Uterus (tissue), 4 donors: ENCODE measurements around the gene CMC2. TPM values are rescaled to one million over a fixed set of nuclear protein-coding genes. Genes with fewer than 3 reads are reported as not detected.

Experiments used
- DNase-seq, 2 donors: peaks; one replicate each; pipeline ENCODE4 v3.0.0-alpha.2; 2019 to 2020
- H3K27ac ChIP-seq, 2 donors: fragments of 200-600 bp; sonication (generic); 1 replicate in 1 of 2; 2 replicates in 1 of 2; pipeline ENCODE4 v1.5.1; 2016 to 2018
- H3K27me3 ChIP-seq, 2 donors: fragments of 200-600 bp; sonication (generic); one replicate each; pipeline ENCODE4 v1.5.1; 2018 to 2019; ENCODE audit warnings: control low read depth in 1 of 2
- H3K36me3 ChIP-seq, 2 donors: fragments of 200-600 bp; sonication (generic); one replicate each; pipeline ENCODE4 v1.5.1; 2019; ENCODE audit warnings: control low read depth in 1 of 2
- H3K4me1 ChIP-seq, 2 donors: fragments of 200-600 bp; sonication (generic); one replicate each; pipeline ENCODE4 v1.5.1; 2018 to 2019; ENCODE audit warnings: control low read depth in 1 of 2
- H3K4me3 ChIP-seq, 2 donors: fragments of 200-600 bp; sonication (generic); 1 replicate in 1 of 2; 2 replicates in 1 of 2; pipeline ENCODE4 v1.5.1; 2018 to 2019; ENCODE audit warnings: mild to moderate bottlenecking in 1 of 2
- H3K9me3 ChIP-seq, 2 donors: fragments of 200-600 bp; sonication (generic); one replicate each; pipeline ENCODE4 v1.5.1; 2019; ENCODE audit warnings: control low read depth in 1 of 2
- CTCF ChIP-seq, 4 experiments: fragments of 200-600 bp in 2 of 4; fragments of 450-650 bp in 2 of 4; sonication (generic) in 2 of 4; IDR thresholded peaks; one replicate each; pipeline ENCODE4 v1.5.1; 2016 to 2019; ENCODE audit warnings: antibody characterized with exemption in 4 of 4, mild to moderate bottlenecking in 2 of 4, moderate library complexity in 1 of 4
- POLR2A ChIP-seq, 2 donors: fragments of 450-650 bp; IDR thresholded peaks; one replicate each; pipeline ENCODE4 v1.6.1; 2016; ENCODE audit warnings: antibody characterized with exemption in 2 of 2, mild to moderate bottlenecking in 1 of 2, moderate library complexity in 1 of 2
- intact Hi-C: fragments of 100-400 bp; cut with DNase I; formaldehyde crosslinking; loops from one replicate; pipeline ENCODE4 v1.15.1; 2023; ENCODE audit warnings: low total_unique reads
- total RNA-seq, 4 donors: library from RNA; depleted of rRNA in 3 of 4; stranded (reverse); fragments of >200 nt in 3 of 4; gene quantifications; one replicate each; pipeline versions ENCODE4 v1.1.0 to v1.2.4, GENCODE V29; 2014 to 2023
- donor health status: DM: yes; HTN: yes; CAD: no.

The CMC2 gene
- total RNA-seq, 4 donors from 2014 or later, result 1.5 to 204 (median 23.6) TPM

GRCh38 chr16:80946481-80946880 lies 60.2 kb downstream of the CMC2 start:
- no peak overlapping the region for H3K27ac ChIP-seq
- H3K9me3 ChIP-seq, result no peaks in the 10 kb centered on the region
- no peaks in the 10 kb centered on the region for H3K27me3 ChIP-seq
- no peaks in the 10 kb centered on the region for H3K4me1 ChIP-seq
- no peaks in the 10 kb centered on the region for H3K36me3 ChIP-seq
- intact Hi-C loops, result no loop called here
- H3K4me3 ChIP-seq, result no peak overlapping the region
- no peak for DNase-seq
- TF ChIP-seq POLR2A (IDR thresholded peaks at IDR 0.05) (no peak), CTCF (IDR thresholded peaks at IDR 0.05) (no peak)

- Histone ChIP-seq H3K4me1 (no peaks in the 10 kb centered on the region), H3K27me3 (no peaks in the 10 kb centered on the region), H3K27ac (no peak overlapping the region), H3K36me3 (no peaks in the 10 kb centered on the region), H3K4me3 (no peak overlapping the region), H3K9me3 (no peaks in the 10 kb centered on the region)
- intact Hi-C loops, result no loop called here
- DNase-seq, result no peak
- no peak for TF ChIP-seq CTCF (IDR thresholded peaks at IDR 0.05)
- no peak for TF ChIP-seq POLR2A (IDR thresholded peaks at IDR 0.05)
These were observed 66.4 kb downstream of the CMC2 start for GRCh38 chr16:80940069-80940856.

GRCh38 chr16:80938879-80939260 lies 67.8 kb downstream of the CMC2 start:
- Histone ChIP-seq H3K9me3 (no peaks in the 10 kb centered on the region), H3K27ac (peak overlapping the region in 1 of 2 donors; percentile 49), H3K4me1 (no peaks in the 10 kb centered on the region), H3K4me3 (no peak overlapping the region), H3K27me3 (no peaks in the 10 kb centered on the region), H3K36me3 (no peaks in the 10 kb centered on the region)
- intact Hi-C loops, result loop anchor here (10.0 kb wide), 1 partner anchor 66 kb away; the partner anchor contains the start of genes CENPN and CMC2
- TF ChIP-seq CTCF (IDR thresholded peaks at IDR 0.05) (no peak), POLR2A (IDR thresholded peaks at IDR 0.05) (no peak)
- no peak for DNase-seq

GRCh38 chr16:80938004-80938878 lies 68.4 kb downstream of the CMC2 start:
- Histone ChIP-seq H3K36me3 (no peaks in the 10 kb centered on the region), H3K27me3 (no peaks in the 10 kb centered on the region), H3K4me1 (no peaks in the 10 kb centered on the region), H3K9me3 (no peaks in the 10 kb centered on the region), H3K27ac (peak overlapping the region in 1 of 2 donors; percentile 49), H3K4me3 (no peak overlapping the region)
- TF ChIP-seq CTCF (IDR thresholded peaks at IDR 0.05), result no peak
- peak in 1 of 2 donors; percentile 11 for TF ChIP-seq POLR2A (IDR thresholded peaks at IDR 0.05)
- peak; percentile 77 for DNase-seq
- intact Hi-C loops, result loop anchor here (10.0 kb wide), 1 partner anchor 67 kb away; the partner anchor contains the start of genes CENPN and CMC2
